IPS-15b (cell line): Measurements from ENCODE around the gene CDH12.

Experiments
- H3K27me3 ChIP-seq: one replicate; pipeline ENCODE4 v1.6.1; 2013; ENCODE audit warnings: low read length; ENCODE audit not compliant: control insufficient read depth, insufficient read depth
- H3K36me3 ChIP-seq: one replicate; pipeline ENCODE4 v1.6.1; 2013; ENCODE audit warnings: low read length; ENCODE audit not compliant: control insufficient read depth, insufficient read depth
- H3K4me1 ChIP-seq: one replicate; pipeline ENCODE4 v1.6.1; 2013; ENCODE audit warnings: mild to moderate bottlenecking, low read length; ENCODE audit not compliant: control insufficient read depth, insufficient read depth
- H3K4me3 ChIP-seq: one replicate; pipeline ENCODE4 v1.5.1; 2013; ENCODE audit warnings: low read depth, low read length
- H3K9ac ChIP-seq: one replicate; pipeline ENCODE4 v1.6.1; 2013; ENCODE audit warnings: low read depth, mild to moderate bottlenecking, low read length
- H3K9me3 ChIP-seq: one replicate; pipeline ENCODE4 v1.6.1; 2013; ENCODE audit warnings: mild to moderate bottlenecking, low read length; ENCODE audit not compliant: control insufficient read depth, insufficient read depth

The CDH12 gene

GRCh38 chr5:22500556-22500955 is 352.6 kb downstream of the CDH12 start:
- Histone ChIP-seq H3K9me3 (peaks cover 5% of the 10 kb centered on the region), H3K4me1 (no peaks in the 10 kb centered on the region), H3K27me3 (no peaks in the 10 kb centered on the region), H3K36me3 (no peaks in the 10 kb centered on the region), H3K4me3 (no peak overlapping the region), H3K9ac (no peak overlapping the region)

- Histone ChIP-seq H3K27me3 (no peaks in the 10 kb centered on the region), H3K4me3 (no peak overlapping the region), H3K4me1 (no peaks in the 10 kb centered on the region), H3K36me3 (no peaks in the 10 kb centered on the region), H3K9ac (no peak overlapping the region), H3K9me3 (peaks cover under 1% of the 10 kb centered on the region)
Measured at GRCh38 chr5:22496666-22497065, 356.5 kb downstream of the CDH12 start.

DNA sequence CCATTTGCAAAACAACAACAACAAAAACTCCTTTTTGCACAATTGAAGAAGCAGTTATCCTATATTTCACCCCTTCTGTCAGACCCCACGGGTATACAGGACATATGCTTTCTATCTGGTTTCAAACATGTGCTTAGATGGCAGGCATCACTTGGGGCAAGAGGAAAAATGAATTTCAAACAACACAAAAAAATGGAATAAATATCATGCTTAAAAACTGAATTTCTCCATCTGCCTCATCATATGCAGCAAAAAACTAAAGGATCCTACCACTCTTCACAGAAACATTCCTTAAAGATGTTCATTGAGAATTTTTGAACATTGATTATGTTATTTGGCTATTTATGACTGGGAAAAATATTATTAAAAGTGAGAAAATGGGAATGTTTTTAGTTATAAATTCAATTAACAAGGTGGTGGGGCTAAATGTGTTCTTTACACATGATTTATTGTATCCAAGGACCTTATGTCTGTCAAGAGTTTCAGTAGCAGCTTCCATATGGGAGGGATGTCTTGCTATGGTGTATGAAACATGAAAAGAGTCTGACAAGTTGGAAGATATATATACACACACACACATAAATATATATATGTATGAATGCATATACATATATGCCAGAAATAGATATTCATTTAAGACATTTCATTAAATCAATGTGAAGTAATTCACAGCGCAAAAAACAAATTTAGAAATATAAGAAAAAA is 358.0 kb downstream of the CDH12 start:
- H3K4me3 ChIP-seq, result no peak overlapping the region
- no peaks in the 10 kb centered on the region for H3K36me3 ChIP-seq
- no peak overlapping the region for H3K9ac ChIP-seq
- no peaks in the 10 kb centered on the region for H3K4me1 ChIP-seq
- no peaks in the 10 kb centered on the region for H3K9me3 ChIP-seq
- H3K27me3 ChIP-seq, result no peaks in the 10 kb centered on the region

GRCh38 chr5:22488427-22488826 is 364.7 kb downstream of the CDH12 start:
- Histone ChIP-seq H3K27me3 (no peaks in the 10 kb centered on the region), H3K9ac (no peak overlapping the region), H3K9me3 (no peaks in the 10 kb centered on the region), H3K4me1 (peaks cover 3% of the 10 kb centered on the region), H3K4me3 (no peak overlapping the region), H3K36me3 (no peaks in the 10 kb centered on the region)

- no peaks in the 10 kb centered on the region for H3K36me3 ChIP-seq
- no peaks in the 10 kb centered on the region for H3K27me3 ChIP-seq
- no peak overlapping the region for H3K4me3 ChIP-seq
- H3K9ac ChIP-seq, result no peak overlapping the region
- H3K4me1 ChIP-seq, result no peaks in the 10 kb centered on the region
- no peaks in the 10 kb centered on the region for H3K9me3 ChIP-seq
Measured at GRCh38 chr5:22480305-22480704, 372.8 kb downstream of the CDH12 start.

GRCh38 chr5:22473886-22474285 is 379.3 kb downstream of the CDH12 start:
- H3K36me3 ChIP-seq, result no peaks in the 10 kb centered on the region
- H3K4me1 ChIP-seq, result no peaks in the 10 kb centered on the region
- no peak overlapping the region for H3K4me3 ChIP-seq
- no peaks in the 10 kb centered on the region for H3K27me3 ChIP-seq
- H3K9me3 ChIP-seq, result no peaks in the 10 kb centered on the region
- H3K9ac ChIP-seq, result no peak overlapping the region

GRCh38 chr5:22471154-22471553 is 382.0 kb downstream of the CDH12 start:
- no peak overlapping the region for H3K4me3 ChIP-seq
- no peaks in the 10 kb centered on the region for H3K27me3 ChIP-seq
- no peaks in the 10 kb centered on the region for H3K9me3 ChIP-seq
- no peaks in the 10 kb centered on the region for H3K4me1 ChIP-seq
- no peak overlapping the region for H3K9ac ChIP-seq
- no peaks in the 10 kb centered on the region for H3K36me3 ChIP-seq

GRCh38 chr5:22470408-22470807 is 382.7 kb downstream of the CDH12 start:
- no peak overlapping the region for H3K9ac ChIP-seq
- no peaks in the 10 kb centered on the region for H3K27me3 ChIP-seq
- H3K4me3 ChIP-seq, result no peak overlapping the region
- H3K36me3 ChIP-seq, result no peaks in the 10 kb centered on the region
- no peaks in the 10 kb centered on the region for H3K4me1 ChIP-seq
- H3K9me3 ChIP-seq, result no peaks in the 10 kb centered on the region

DNA sequence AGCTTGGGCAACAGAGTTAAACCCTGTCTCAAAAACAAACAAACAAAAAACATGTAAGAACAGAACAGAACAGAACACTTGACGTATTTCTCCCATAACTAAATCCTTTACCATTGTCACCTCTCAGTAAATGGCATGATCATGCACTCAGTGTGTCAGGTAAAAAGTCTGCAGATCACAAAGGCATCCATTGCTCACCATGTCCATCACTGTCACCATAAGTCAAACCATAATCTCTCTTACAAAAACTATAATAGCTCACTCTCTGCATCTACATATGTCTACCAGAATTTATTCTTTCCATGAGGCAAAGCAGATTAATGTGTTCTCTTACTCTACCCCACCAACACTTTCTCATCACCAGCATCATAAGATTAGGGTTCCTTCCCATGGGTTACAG is 387.5 kb downstream of the CDH12 start:
- Histone ChIP-seq H3K9ac (no peak overlapping the region), H3K27me3 (no peaks in the 10 kb centered on the region), H3K36me3 (no peaks in the 10 kb centered on the region), H3K9me3 (no peaks in the 10 kb centered on the region), H3K4me3 (no peak overlapping the region), H3K4me1 (no peaks in the 10 kb centered on the region)

- Histone ChIP-seq H3K4me3 (no peak overlapping the region), H3K27me3 (no peaks in the 10 kb centered on the region), H3K36me3 (no peaks in the 10 kb centered on the region), H3K9ac (no peak overlapping the region), H3K4me1 (no peaks in the 10 kb centered on the region), H3K9me3 (no peaks in the 10 kb centered on the region)
Measured at GRCh38 chr5:22465177-22465576, 388.0 kb downstream of the CDH12 start.

GRCh38 chr5:22460189-22460588 is 393.0 kb downstream of the CDH12 start:
- Histone ChIP-seq H3K4me1 (no peaks in the 10 kb centered on the region), H3K27me3 (no peaks in the 10 kb centered on the region), H3K9ac (no peak overlapping the region), H3K9me3 (no peaks in the 10 kb centered on the region), H3K4me3 (no peak overlapping the region), H3K36me3 (no peaks in the 10 kb centered on the region)

DNA sequence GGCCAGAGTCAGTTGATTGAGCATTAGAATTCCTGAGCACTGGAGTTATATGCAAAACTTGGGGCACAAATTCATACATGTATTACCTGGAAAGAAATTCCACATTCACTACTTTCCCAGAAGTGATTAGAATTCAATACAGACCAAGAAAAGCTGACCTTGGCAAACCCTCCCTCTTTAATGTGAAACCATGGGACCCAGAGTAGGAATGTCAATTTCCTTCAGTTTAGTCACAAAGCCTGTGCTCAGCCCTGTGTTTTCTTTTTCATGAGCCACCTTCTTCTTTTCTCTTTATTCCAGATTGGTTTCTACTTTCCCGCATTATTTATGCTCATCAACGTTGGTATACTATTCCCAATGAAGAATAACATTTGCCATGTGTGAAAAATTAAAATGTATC is 420.2 kb downstream of the CDH12 start:
- no peaks in the 10 kb centered on the region for H3K36me3 ChIP-seq
- H3K9ac ChIP-seq, result no peak overlapping the region
- no peak overlapping the region for H3K4me3 ChIP-seq
- H3K4me1 ChIP-seq, result no peaks in the 10 kb centered on the region
- no peaks in the 10 kb centered on the region for H3K27me3 ChIP-seq
- no peaks in the 10 kb centered on the region for H3K9me3 ChIP-seq
